Fibroblast of the conjunctiva (primary cell): ENCODE results near the gene COL20A1.
"Not testable (repeated sequence)": the region's sequence is repeated elsewhere in the genome, so short reads cannot be mapped to it uniquely, and the experiment has no call there.

Experiments
- DNase-seq: peaks from one replicate; pipeline ENCODE4 v3.0.0-alpha.2; 2010; ENCODE audit warnings: low read depth

Gene COL20A1

GRCh38 chr20:63290677-63291472, 2.1 kb upstream of the COL20A1 start:
- no peak for DNase-seq

GRCh38 chr20:63291811-63292210, 1.2 kb upstream of the COL20A1 start:
- DNase-seq, result no peak

- DNase-seq, result no peak
Observed at GRCh38 chr20:63292292-63292701, 689 bp upstream of the COL20A1 start.

GRCh38 chr20:63293456-63293855, 470 bp downstream of the COL20A1 start:
- no peak for DNase-seq

- no peak for DNase-seq
Observed at GRCh38 chr20:63293871-63294535, 1.0 kb downstream of the COL20A1 start.

GRCh38 chr20:63294536-63294900, 1.5 kb downstream of the COL20A1 start:
- no peak for DNase-seq

- no peak for DNase-seq
Observed at GRCh38 chr20:63295018-63295417, 2.0 kb downstream of the COL20A1 start.

GRCh38 chr20:63295422-63295821, 2.4 kb downstream of the COL20A1 start:
- DNase-seq, result no peak

GRCh38 chr20:63295846-63296245, 2.9 kb downstream of the COL20A1 start:
- no peak for DNase-seq

- no peak for DNase-seq
Observed at GRCh38 chr20:63296531-63297299, 3.7 kb downstream of the COL20A1 start.

- DNase-seq, result no peak
Observed at GRCh38 chr20:63297371-63297781, 4.4 kb downstream of the COL20A1 start.

GRCh38 chr20:63297796-63298572, 5.0 kb downstream of the COL20A1 start:
- DNase-seq, result no peak

- no peak for DNase-seq
Observed at GRCh38 chr20:63298731-63299312, 5.8 kb downstream of the COL20A1 start.

GRCh38 chr20:63301671-63302070, 8.7 kb downstream of the COL20A1 start:
- DNase-seq, result no peak

- DNase-seq, result no peak
Observed at GRCh38 chr20:63303095-63303666, 10.2 kb downstream of the COL20A1 start.

- no peak for DNase-seq
Observed at GRCh38 chr20:63305393-63305792, 12.4 kb downstream of the COL20A1 start.

GRCh38 chr20:63305933-63306672, 13.1 kb downstream of the COL20A1 start:
- not testable (repeated sequence) for DNase-seq

GRCh38 chr20:63306673-63307537, 13.9 kb downstream of the COL20A1 start:
- DNase-seq, result no peak

- DNase-seq, result no peak
Observed at GRCh38 chr20:63307538-63308217, 14.7 kb downstream of the COL20A1 start.
